ENCODE results near the gene ISY1.

DNA sequence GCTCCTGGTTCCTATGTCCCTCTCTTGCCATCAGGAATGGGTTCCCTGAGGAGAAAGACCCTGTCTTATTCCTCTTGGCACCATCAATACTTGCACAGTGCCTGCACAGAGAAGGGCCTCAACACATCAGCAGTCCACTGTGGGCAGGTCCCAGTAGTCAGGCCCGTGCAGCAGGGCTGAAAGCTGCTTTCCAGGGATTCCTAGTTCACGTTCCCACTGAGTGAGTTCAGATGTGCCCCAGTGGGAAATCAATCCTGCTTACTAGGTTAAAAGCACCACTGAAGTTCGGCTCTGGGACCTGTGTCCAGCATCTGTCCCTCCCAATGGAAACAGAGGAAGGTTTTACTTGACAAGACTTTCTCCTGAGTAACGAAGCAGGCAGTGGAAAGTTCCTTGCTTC lies 55.0 kb downstream of the ISY1 start:
- TF ChIP-seq, protein P1, sequence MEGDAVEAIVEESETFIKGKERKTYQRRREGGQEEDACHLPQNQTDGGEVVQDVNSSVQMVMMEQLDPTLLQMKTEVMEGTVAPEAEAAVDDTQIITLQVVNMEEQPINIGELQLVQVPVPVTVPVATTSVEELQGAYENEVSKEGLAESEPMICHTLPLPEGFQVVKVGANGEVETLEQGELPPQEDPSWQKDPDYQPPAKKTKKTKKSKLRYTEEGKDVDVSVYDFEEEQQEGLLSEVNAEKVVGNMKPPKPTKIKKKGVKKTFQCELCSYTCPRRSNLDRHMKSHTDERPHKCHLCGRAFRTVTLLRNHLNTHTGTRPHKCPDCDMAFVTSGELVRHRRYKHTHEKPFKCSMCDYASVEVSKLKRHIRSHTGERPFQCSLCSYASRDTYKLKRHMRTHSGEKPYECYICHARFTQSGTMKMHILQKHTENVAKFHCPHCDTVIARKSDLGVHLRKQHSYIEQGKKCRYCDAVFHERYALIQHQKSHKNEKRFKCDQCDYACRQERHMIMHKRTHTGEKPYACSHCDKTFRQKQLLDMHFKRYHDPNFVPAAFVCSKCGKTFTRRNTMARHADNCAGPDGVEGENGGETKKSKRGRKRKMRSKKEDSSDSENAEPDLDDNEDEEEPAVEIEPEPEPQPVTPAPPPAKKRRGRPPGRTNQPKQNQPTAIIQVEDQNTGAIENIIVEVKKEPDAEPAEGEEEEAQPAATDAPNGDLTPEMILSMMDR (IDR thresholded peaks at IDR 0.05), result no peak
- no peak for TF ChIP-seq POLR2A (IDR thresholded peaks at IDR 0.05)
